Activated CD8-positive, alpha-beta memory T cell treated with anti-CD3 and anti-CD28 coated beads, Interleukin-2, amount 50 U/mL, for 24 hours (primary cell): ENCODE data around the gene FCRLB.
"Not testable (repeated sequence)": the region's sequence is repeated elsewhere in the genome, so short reads cannot be mapped to it uniquely, and the experiment has no call there.

Experiments used
- DNase-seq: peaks from one replicate; pipeline ENCODE4 v3.0.0-alpha.2; 2020; ENCODE audit errors: extremely low read depth

FCRLB gene

GRCh38 chr1:161739865-161740566, 18.7 kb downstream of the FCRLB start:
- DNase-seq: no peak

GRCh38 chr1:161740921-161741320, 19.6 kb downstream of the FCRLB start:
- DNase-seq: no peak

- DNase-seq: no peak
These were observed 21.9 kb downstream of the FCRLB start for GRCh38 chr1:161743231-161743630.

- no peak for DNase-seq
These were observed 26.5 kb downstream of the FCRLB start for GRCh38 chr1:161747801-161748200.

- peak; percentile 70 for DNase-seq
These were observed 28.4 kb downstream of the FCRLB start, which contains the start of gene DUSP12 for GRCh38 chr1:161749509-161750407. TSS of gene DUSP12 (plus strand) at chr1:161749786. CDS start at chr1:161749802, 16 bp downstream.

GRCh38 chr1:161763522-161764098, 42.3 kb downstream of the FCRLB start:
- DNase-seq: no peak

- peak; percentile 68 for DNase-seq
These were observed 45.0 kb downstream of the FCRLB start, which contains the start of gene ATF6 for GRCh38 chr1:161766102-161766981. TSS of gene ATF6 (plus strand) at chr1:161766320. CDS start at chr1:161766361, 41 bp downstream.

GRCh38 chr1:161768461-161768860, 47.1 kb downstream of the FCRLB start:
- no peak for DNase-seq

- DNase-seq: no peak
These were observed 47.8 kb downstream of the FCRLB start for GRCh38 chr1:161768986-161769672.

GRCh38 chr1:161769673-161770045, 48.3 kb downstream of the FCRLB start:
- not testable (repeated sequence) for DNase-seq

GRCh38 chr1:161770250-161770649, 48.9 kb downstream of the FCRLB start:
- no peak for DNase-seq

GRCh38 chr1:161771161-161771560, 49.8 kb downstream of the FCRLB start:
- no peak for DNase-seq

GRCh38 chr1:161771973-161772372, 50.6 kb downstream of the FCRLB start:
- no peak for DNase-seq

- DNase-seq: no peak
These were observed 51.1 kb downstream of the FCRLB start for GRCh38 chr1:161772397-161772796.

GRCh38 chr1:161773791-161774190, 52.4 kb downstream of the FCRLB start:
- no peak for DNase-seq

GRCh38 chr1:161777261-161777660, 55.9 kb downstream of the FCRLB start:
- DNase-seq: no peak
